ENCODE data around the gene DDX24. TPM values are rescaled to one million over a fixed set of nuclear protein-coding genes. Genes with fewer than 3 reads are reported as not detected.

The DDX24 gene
- total RNA-seq, 1 donor from 2014 or later = 49.6 TPM

DNA sequence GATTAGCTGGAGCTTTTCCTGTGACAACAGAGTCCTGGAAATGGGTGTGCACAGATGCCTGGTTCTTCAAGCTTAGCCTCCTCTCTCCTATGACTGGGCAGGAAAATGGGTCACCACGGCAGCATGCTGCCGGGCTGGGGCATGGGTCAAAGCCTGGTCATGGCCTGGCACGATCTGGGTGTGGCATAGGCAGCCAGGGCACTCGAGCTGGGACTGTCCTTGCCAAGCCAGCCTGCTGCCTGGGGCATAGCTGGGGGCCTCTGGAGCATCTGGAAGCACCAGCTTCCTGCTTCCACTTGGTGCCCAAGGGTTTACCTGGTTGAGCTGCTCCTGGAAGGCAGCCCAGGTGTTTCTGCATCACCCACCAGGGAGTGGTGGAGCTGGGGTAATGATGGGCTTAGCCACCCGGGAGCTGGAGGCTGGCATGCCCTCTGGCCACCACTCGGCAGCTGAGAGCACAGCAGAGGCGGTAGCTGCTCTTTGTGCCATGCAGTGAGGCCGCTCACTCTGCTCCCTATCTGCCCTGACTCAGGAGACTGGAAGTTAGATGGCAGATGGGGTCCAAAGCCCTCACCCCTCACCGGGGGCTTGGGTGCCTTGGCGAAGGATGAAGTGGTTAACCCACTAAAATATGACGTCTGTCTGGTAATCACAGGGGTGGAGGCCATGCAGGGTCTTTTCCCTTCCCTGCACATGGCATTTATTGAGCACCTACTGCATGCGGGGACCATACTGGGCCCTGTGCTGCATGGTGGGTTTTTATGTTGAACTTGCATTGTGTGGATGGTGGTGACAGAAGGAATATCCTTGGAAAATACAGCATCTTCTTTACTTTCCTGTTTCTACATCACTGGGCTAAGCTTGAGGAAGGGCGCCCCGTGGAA is 53.2 kb downstream of the DDX24 start:
- no peak overlapping the region for H3K4me3 ChIP-seq (ENCODE audit: low read length in 3 of 3)
- no peak overlapping the region for H3K9ac ChIP-seq (ENCODE audit: low read depth in 1 of 3, low read length in 3 of 3)
- no peaks in the 10 kb centered on the region for H3K9me3 ChIP-seq (ENCODE audit: control insufficient read depth in 3 of 3, low read length in 3 of 3)
- no peak overlapping the region for H3K27ac ChIP-seq (ENCODE audit: low read depth, low read length)
- no peaks in the 10 kb centered on the region for H3K4me1 ChIP-seq (ENCODE audit: control insufficient read depth in 3 of 3, insufficient read depth in 3 of 3, low read length in 3 of 3)
- no peaks in the 10 kb centered on the region for H3K27me3 ChIP-seq (ENCODE audit: control insufficient read depth in 3 of 3, insufficient read depth in 3 of 3, low read length in 3 of 3)
- H3K36me3 ChIP-seq (ENCODE audit: control insufficient read depth in 3 of 3, insufficient read depth in 3 of 3, low read length in 3 of 3) = no peaks in the 10 kb centered on the region

- Histone ChIP-seq H3K9me3 (ENCODE audit: control insufficient read depth in 3 of 3, low read length in 3 of 3) (no peaks in the 10 kb centered on the region), H3K4me3 (ENCODE audit: low read length in 3 of 3) (peak overlapping the region; percentile 45 to 64 (median 57)), H3K36me3 (ENCODE audit: control insufficient read depth in 3 of 3, insufficient read depth in 3 of 3, low read length in 3 of 3) (no peaks in the 10 kb centered on the region), H3K27me3 (ENCODE audit: control insufficient read depth in 3 of 3, insufficient read depth in 3 of 3, low read length in 3 of 3) (no peaks in the 10 kb centered on the region), H3K4me1 (ENCODE audit: control insufficient read depth in 3 of 3, insufficient read depth in 3 of 3, low read length in 3 of 3) (no peaks in the 10 kb centered on the region), H3K9ac (ENCODE audit: low read depth in 1 of 3, low read length in 3 of 3) (no peak overlapping the region), H3K27ac (ENCODE audit: low read depth, low read length) (no peak overlapping the region)
Observed at GRCh38 chr14:94026889-94027469, 54.0 kb downstream of the DDX24 start.

GRCh38 chr14:94026173-94026888 is 54.7 kb downstream of the DDX24 start, which contains the start of gene OTUB2:
Gene OTUB2, plus strand, starts transcription at chr14:94026340. Its CDS starts 198 bp downstream, at chr14:94026538.
- Histone ChIP-seq H3K27me3 (ENCODE audit: control insufficient read depth in 3 of 3, insufficient read depth in 3 of 3, low read length in 3 of 3) (no peaks in the 10 kb centered on the region), H3K4me1 (ENCODE audit: control insufficient read depth in 3 of 3, insufficient read depth in 3 of 3, low read length in 3 of 3) (no peaks in the 10 kb centered on the region), H3K27ac (ENCODE audit: low read depth, low read length) (no peak within 1 kb of the TSS), H3K4me3 (ENCODE audit: low read length in 3 of 3) (peak within 1 kb of the TSS; percentile 46 to 64 (median 57)), H3K9me3 (ENCODE audit: control insufficient read depth in 3 of 3, low read length in 3 of 3) (no peaks in the 10 kb centered on the region), H3K9ac (ENCODE audit: low read depth in 1 of 3, low read length in 3 of 3) (peak within 1 kb of the TSS in 2 of 3 donors; percentile 3 to 57), H3K36me3 (ENCODE audit: control insufficient read depth in 3 of 3, insufficient read depth in 3 of 3, low read length in 3 of 3) (no peaks in the 10 kb centered on the region)

- H3K9me3 ChIP-seq (ENCODE audit: control insufficient read depth in 3 of 3, low read length in 3 of 3) = no peaks in the 10 kb centered on the region
- H3K9ac ChIP-seq (ENCODE audit: low read depth in 1 of 3, low read length in 3 of 3) = peak overlapping the region in 2 of 3 donors; percentile 3 to 57
- H3K4me1 ChIP-seq (ENCODE audit: control insufficient read depth in 3 of 3, insufficient read depth in 3 of 3, low read length in 3 of 3) = no peaks in the 10 kb centered on the region
- peak overlapping the region; percentile 46 to 64 (median 57) for H3K4me3 ChIP-seq (ENCODE audit: low read length in 3 of 3)
- no peaks in the 10 kb centered on the region for H3K27me3 ChIP-seq (ENCODE audit: control insufficient read depth in 3 of 3, insufficient read depth in 3 of 3, low read length in 3 of 3)
- H3K36me3 ChIP-seq (ENCODE audit: control insufficient read depth in 3 of 3, insufficient read depth in 3 of 3, low read length in 3 of 3) = no peaks in the 10 kb centered on the region
- H3K27ac ChIP-seq (ENCODE audit: low read depth, low read length) = no peak overlapping the region
Observed at GRCh38 chr14:94025720-94026119, 55.3 kb downstream of the DDX24 start.

- Histone ChIP-seq H3K4me3 (ENCODE audit: low read length in 3 of 3) (no peak overlapping the region), H3K4me1 (ENCODE audit: control insufficient read depth in 3 of 3, insufficient read depth in 3 of 3, low read length in 3 of 3) (no peaks in the 10 kb centered on the region), H3K36me3 (ENCODE audit: control insufficient read depth in 3 of 3, insufficient read depth in 3 of 3, low read length in 3 of 3) (no peaks in the 10 kb centered on the region), H3K9me3 (ENCODE audit: control insufficient read depth in 3 of 3, low read length in 3 of 3) (no peaks in the 10 kb centered on the region), H3K27me3 (ENCODE audit: control insufficient read depth in 3 of 3, insufficient read depth in 3 of 3, low read length in 3 of 3) (no peaks in the 10 kb centered on the region), H3K9ac (ENCODE audit: low read depth in 1 of 3, low read length in 3 of 3) (no peak overlapping the region), H3K27ac (ENCODE audit: low read depth, low read length) (no peak overlapping the region)
Observed at GRCh38 chr14:94024549-94024948, 56.5 kb downstream of the DDX24 start.

GRCh38 chr14:94022532-94023411 is 58.2 kb downstream of the DDX24 start:
- Histone ChIP-seq H3K4me1 (ENCODE audit: control insufficient read depth in 3 of 3, insufficient read depth in 3 of 3, low read length in 3 of 3) (peaks cover 0 to 4% (median 3%) of the 10 kb centered on the region in 3 donors), H3K9ac (ENCODE audit: low read depth in 1 of 3, low read length in 3 of 3) (no peak overlapping the region), H3K36me3 (ENCODE audit: control insufficient read depth in 3 of 3, insufficient read depth in 3 of 3, low read length in 3 of 3) (no peaks in the 10 kb centered on the region), H3K27me3 (ENCODE audit: control insufficient read depth in 3 of 3, insufficient read depth in 3 of 3, low read length in 3 of 3) (no peaks in the 10 kb centered on the region), H3K9me3 (ENCODE audit: control insufficient read depth in 3 of 3, low read length in 3 of 3) (no peaks in the 10 kb centered on the region), H3K4me3 (ENCODE audit: low read length in 3 of 3) (no peak overlapping the region), H3K27ac (ENCODE audit: low read depth, low read length) (no peak overlapping the region)

GRCh38 chr14:94021416-94022157 is 59.4 kb downstream of the DDX24 start:
- H3K36me3 ChIP-seq (ENCODE audit: control insufficient read depth in 3 of 3, insufficient read depth in 3 of 3, low read length in 3 of 3) = no peaks in the 10 kb centered on the region
- H3K4me1 ChIP-seq (ENCODE audit: control insufficient read depth in 3 of 3, insufficient read depth in 3 of 3, low read length in 3 of 3) = peaks cover 0 to 5% (median 3%) of the 10 kb centered on the region in 3 donors
- no peak overlapping the region for H3K27ac ChIP-seq (ENCODE audit: low read depth, low read length)
- peak overlapping the region in 1 of 3 donors; percentile 8 for H3K9ac ChIP-seq (ENCODE audit: low read depth in 1 of 3, low read length in 3 of 3)
- H3K9me3 ChIP-seq (ENCODE audit: control insufficient read depth in 3 of 3, low read length in 3 of 3) = no peaks in the 10 kb centered on the region
- no peak overlapping the region for H3K4me3 ChIP-seq (ENCODE audit: low read length in 3 of 3)
- H3K27me3 ChIP-seq (ENCODE audit: control insufficient read depth in 3 of 3, insufficient read depth in 3 of 3, low read length in 3 of 3) = peaks cover 0 to 4% (median 0%) of the 10 kb centered on the region in 3 donors

DNA sequence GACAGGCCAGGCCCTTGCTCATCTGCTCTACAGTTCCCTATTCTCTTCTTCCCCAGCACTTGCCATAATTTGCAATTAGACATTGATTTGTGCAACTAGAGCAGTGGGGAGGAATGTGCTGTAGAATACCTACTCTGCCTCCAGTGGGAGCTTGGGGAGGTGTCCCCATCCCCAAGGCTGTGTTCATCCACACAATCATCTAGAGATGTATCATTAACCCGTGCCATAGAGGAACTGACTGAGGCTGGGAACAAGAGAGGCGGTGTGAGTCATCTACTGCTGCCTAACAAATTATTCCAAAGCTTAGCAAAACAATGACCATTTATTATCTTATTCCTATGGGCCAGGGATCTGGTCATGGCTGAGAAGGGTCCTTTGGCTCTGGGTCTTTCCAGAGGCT is 60.0 kb downstream of the DDX24 start:
- H3K9me3 ChIP-seq (ENCODE audit: control insufficient read depth in 3 of 3, low read length in 3 of 3) = no peaks in the 10 kb centered on the region
- H3K27ac ChIP-seq (ENCODE audit: low read depth, low read length) = no peak overlapping the region
- H3K27me3 ChIP-seq (ENCODE audit: control insufficient read depth in 3 of 3, insufficient read depth in 3 of 3, low read length in 3 of 3) = peaks cover 0 to 5% (median 0%) of the 10 kb centered on the region in 3 donors
- H3K9ac ChIP-seq (ENCODE audit: low read depth in 1 of 3, low read length in 3 of 3) = no peak overlapping the region
- no peaks in the 10 kb centered on the region for H3K36me3 ChIP-seq (ENCODE audit: control insufficient read depth in 3 of 3, insufficient read depth in 3 of 3, low read length in 3 of 3)
- H3K4me3 ChIP-seq (ENCODE audit: low read length in 3 of 3) = no peak overlapping the region
- peaks cover 0 to 5% (median 3%) of the 10 kb centered on the region in 3 donors for H3K4me1 ChIP-seq (ENCODE audit: control insufficient read depth in 3 of 3, insufficient read depth in 3 of 3, low read length in 3 of 3)

GRCh38 chr14:94020267-94020666 is 60.7 kb downstream of the DDX24 start:
- H3K9ac ChIP-seq (ENCODE audit: low read depth in 1 of 3, low read length in 3 of 3) = no peak overlapping the region
- H3K9me3 ChIP-seq (ENCODE audit: control insufficient read depth in 3 of 3, low read length in 3 of 3) = no peaks in the 10 kb centered on the region
- H3K4me1 ChIP-seq (ENCODE audit: control insufficient read depth in 3 of 3, insufficient read depth in 3 of 3, low read length in 3 of 3) = peaks cover 0 to 5% (median 3%) of the 10 kb centered on the region in 3 donors
- H3K36me3 ChIP-seq (ENCODE audit: control insufficient read depth in 3 of 3, insufficient read depth in 3 of 3, low read length in 3 of 3) = no peaks in the 10 kb centered on the region
- H3K27me3 ChIP-seq (ENCODE audit: control insufficient read depth in 3 of 3, insufficient read depth in 3 of 3, low read length in 3 of 3) = peaks cover 0 to 5% (median 0%) of the 10 kb centered on the region in 3 donors
- H3K4me3 ChIP-seq (ENCODE audit: low read length in 3 of 3) = no peak overlapping the region
- no peak overlapping the region for H3K27ac ChIP-seq (ENCODE audit: low read depth, low read length)

Data from skeletal muscle tissue (tissue), 4 donors.